Adrenal gland (tissue), 5 donors: Measurements from ENCODE around the gene CDK14.

Source experiments
- CTCF ChIP-seq, 6 experiments: fragments of 450-650 bp in 4 of 6; fragments of 200-600 bp in 2 of 6; sonication (generic) in 1 of 6; IDR thresholded peaks; 1 replicate in 5 of 6; 2 replicates in 1 of 6; pipeline versions ENCODE4 v1.5.1 to v1.8.0; 2016 to 2021; ENCODE audit warnings: antibody characterized with exemption in 6 of 6, mild to moderate bottlenecking in 2 of 6, moderate library complexity in 1 of 6
- POLR2A ChIP-seq, 2 donors: fragments of 450-650 bp; IDR thresholded peaks; one replicate each; pipeline ENCODE4 v1.6.1; 2017; ENCODE audit warnings: antibody characterized with exemption in 2 of 2, mild to moderate bottlenecking in 2 of 2, moderate library complexity in 1 of 2
- donor health status: DM: no; HTN: no; CAD: no.

DNA sequence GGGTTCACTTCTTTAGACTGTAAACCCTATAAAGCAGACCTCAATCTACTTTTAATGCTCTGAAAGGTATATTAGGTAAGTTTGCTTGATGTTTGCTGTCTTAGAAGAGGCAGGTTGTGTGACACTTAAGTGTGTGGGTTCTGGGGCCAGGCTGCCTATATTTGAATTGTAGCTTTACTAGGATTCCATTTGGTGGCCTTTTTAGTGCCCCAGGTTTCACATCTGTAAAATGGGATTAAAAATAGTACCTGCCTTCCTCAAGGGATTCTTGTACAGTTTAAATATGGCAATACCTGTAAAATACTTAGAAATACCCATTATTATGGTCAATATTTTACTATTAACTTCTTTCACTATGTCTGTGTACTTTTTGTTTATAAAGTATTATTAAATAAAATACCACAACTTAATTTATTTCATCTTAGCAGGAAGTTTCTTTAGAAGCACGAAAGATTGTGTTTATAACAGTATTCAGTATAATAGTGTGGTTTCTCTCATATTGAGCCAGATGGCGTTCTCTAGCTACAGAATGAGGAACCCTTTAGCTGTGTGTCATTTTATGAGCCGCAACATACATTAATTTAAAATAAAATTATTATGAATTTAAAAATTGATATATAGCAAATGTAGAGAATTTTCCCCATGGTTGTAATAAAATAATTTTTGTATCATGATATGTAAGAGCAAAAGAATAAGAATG is 94.2 kb downstream of the CDK14 start:
- TF ChIP-seq CTCF (IDR thresholded peaks at IDR 0.05), result no peak
- no peak for TF ChIP-seq POLR2A (IDR thresholded peaks at IDR 0.05)
